ENCODE data around the gene WWP2.
"Not testable (repeated sequence)": the region's sequence is repeated elsewhere in the genome, so short reads cannot be mapped to it uniquely, and the experiment has no call there.

Gene WWP2

GRCh38 chr16:69831212-69832123 is 69.3 kb downstream of the WWP2 start:
- no peak for FAIRE-seq

- FAIRE-seq: no peak
These were observed 71.5 kb downstream of the WWP2 start for GRCh38 chr16:69833357-69834282.

- no peak for FAIRE-seq
These were observed 72.8 kb downstream of the WWP2 start for GRCh38 chr16:69834807-69835466.

- FAIRE-seq: no peak
These were observed 74.1 kb downstream of the WWP2 start for GRCh38 chr16:69836257-69836656.

GRCh38 chr16:69837380-69837779 is 75.2 kb downstream of the WWP2 start:
- no peak for FAIRE-seq

- no peak for FAIRE-seq
These were observed 76.4 kb downstream of the WWP2 start for GRCh38 chr16:69838489-69838888.

- FAIRE-seq: no peak
These were observed 77.1 kb downstream of the WWP2 start for GRCh38 chr16:69839240-69839688.

- FAIRE-seq: no peak
These were observed 77.8 kb downstream of the WWP2 start for GRCh38 chr16:69839798-69840409.

- FAIRE-seq: no peak
These were observed 78.8 kb downstream of the WWP2 start for GRCh38 chr16:69840975-69841374.

- FAIRE-seq: no peak
These were observed 82.3 kb downstream of the WWP2 start for GRCh38 chr16:69844441-69844840.

GRCh38 chr16:69845181-69845580 is 83.0 kb downstream of the WWP2 start:
- no peak for FAIRE-seq

- no peak for FAIRE-seq
These were observed 85.5 kb downstream of the WWP2 start for GRCh38 chr16:69847643-69848042.

- FAIRE-seq: no peak
These were observed 86.8 kb downstream of the WWP2 start for GRCh38 chr16:69848637-69849545.

GRCh38 chr16:69851491-69852240 is 89.5 kb downstream of the WWP2 start:
- FAIRE-seq: no peak

- no peak for FAIRE-seq
These were observed 90.7 kb downstream of the WWP2 start for GRCh38 chr16:69852815-69853214.

- no peak for FAIRE-seq
These were observed 91.3 kb downstream of the WWP2 start for GRCh38 chr16:69853481-69853880.

GRCh38 chr16:69854776-69855175 is 92.6 kb downstream of the WWP2 start:
- not testable (repeated sequence) for FAIRE-seq

GRCh38 chr16:69855592-69855991 is 93.5 kb downstream of the WWP2 start:
- no peak for FAIRE-seq

- FAIRE-seq: no peak
These were observed 96.3 kb downstream of the WWP2 start for GRCh38 chr16:69858191-69859104.
